ENCODE results near the gene ZCWPW1.

ZCWPW1 gene

DNA sequence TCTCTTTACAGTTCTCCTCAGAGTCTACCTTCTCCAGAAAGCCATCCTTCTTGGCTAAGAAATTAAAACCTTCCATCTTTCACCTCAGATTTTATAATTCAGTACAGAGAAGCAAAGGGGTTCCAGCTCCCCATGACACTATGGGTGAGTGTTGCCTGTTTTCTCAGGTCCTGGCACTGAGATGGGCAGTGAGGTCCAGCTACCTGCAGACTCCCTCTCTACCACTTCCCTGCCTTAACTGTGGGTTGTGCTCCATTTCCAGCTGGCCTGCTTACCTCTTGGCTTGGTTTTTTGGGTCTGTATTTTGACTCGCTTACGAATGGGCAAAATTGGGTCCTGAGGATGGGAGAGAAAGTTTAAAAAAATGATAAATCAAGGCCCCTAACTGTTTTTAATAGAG, 26.3 kb downstream of the ZCWPW1 start:
- TF ChIP-seq POLR2A (IDR thresholded peaks at IDR 0.05; ENCODE audit: extremely low read depth, insufficient read length) (no peak), MYC (IDR thresholded peaks at IDR 0.05; ENCODE audit: low read depth, low read length) (no peak)
- TF ChIP-seq, protein P1, sequence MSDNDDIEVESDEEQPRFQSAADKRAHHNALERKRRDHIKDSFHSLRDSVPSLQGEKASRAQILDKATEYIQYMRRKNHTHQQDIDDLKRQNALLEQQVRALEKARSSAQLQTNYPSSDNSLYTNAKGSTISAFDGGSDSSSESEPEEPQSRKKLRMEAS (IDR thresholded peaks at IDR 0.05; ENCODE audit: low read depth, low read length) = no peak
- TF ChIP-seq, protein P2, sequence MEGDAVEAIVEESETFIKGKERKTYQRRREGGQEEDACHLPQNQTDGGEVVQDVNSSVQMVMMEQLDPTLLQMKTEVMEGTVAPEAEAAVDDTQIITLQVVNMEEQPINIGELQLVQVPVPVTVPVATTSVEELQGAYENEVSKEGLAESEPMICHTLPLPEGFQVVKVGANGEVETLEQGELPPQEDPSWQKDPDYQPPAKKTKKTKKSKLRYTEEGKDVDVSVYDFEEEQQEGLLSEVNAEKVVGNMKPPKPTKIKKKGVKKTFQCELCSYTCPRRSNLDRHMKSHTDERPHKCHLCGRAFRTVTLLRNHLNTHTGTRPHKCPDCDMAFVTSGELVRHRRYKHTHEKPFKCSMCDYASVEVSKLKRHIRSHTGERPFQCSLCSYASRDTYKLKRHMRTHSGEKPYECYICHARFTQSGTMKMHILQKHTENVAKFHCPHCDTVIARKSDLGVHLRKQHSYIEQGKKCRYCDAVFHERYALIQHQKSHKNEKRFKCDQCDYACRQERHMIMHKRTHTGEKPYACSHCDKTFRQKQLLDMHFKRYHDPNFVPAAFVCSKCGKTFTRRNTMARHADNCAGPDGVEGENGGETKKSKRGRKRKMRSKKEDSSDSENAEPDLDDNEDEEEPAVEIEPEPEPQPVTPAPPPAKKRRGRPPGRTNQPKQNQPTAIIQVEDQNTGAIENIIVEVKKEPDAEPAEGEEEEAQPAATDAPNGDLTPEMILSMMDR (IDR thresholded peaks at IDR 0.05; ENCODE audit: low read depth, low read length) = no peak
- DNase-seq (ENCODE audit: low read depth) = no peak
- H3K4me3 ChIP-seq (ENCODE audit: low read depth, low read length) = no peak overlapping the region

DNA sequence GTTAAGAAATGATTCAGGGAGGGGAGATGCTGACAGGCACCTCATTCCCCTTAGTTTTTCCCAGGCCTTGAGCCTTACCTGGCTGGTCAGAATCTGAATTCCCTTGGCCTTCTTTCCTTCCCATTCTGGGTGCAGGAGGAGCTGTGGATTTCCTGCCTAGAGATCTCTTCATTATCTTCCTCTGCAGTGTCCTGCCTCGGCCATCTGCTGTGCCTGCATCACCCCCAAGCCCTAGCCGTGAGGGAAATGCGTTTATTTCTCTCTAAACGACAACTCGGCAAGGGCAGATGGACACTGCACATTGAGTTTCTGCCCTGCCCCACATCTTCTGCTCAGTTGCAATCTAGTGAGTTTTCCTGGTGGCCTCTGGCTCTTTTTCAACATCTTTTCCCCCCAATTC, 26.7 kb downstream of the ZCWPW1 start:
- TF ChIP-seq, protein P2 (IDR thresholded peaks at IDR 0.05; ENCODE audit: low read depth, low read length) = no peak
- no peak for TF ChIP-seq POLR2A (IDR thresholded peaks at IDR 0.05; ENCODE audit: extremely low read depth, insufficient read length)
- TF ChIP-seq MYC (IDR thresholded peaks at IDR 0.05; ENCODE audit: low read depth, low read length) = no peak
- TF ChIP-seq, protein P1 (IDR thresholded peaks at IDR 0.05; ENCODE audit: low read depth, low read length) = no peak
- DNase-seq (ENCODE audit: low read depth) = no peak
- H3K4me3 ChIP-seq (ENCODE audit: low read depth, low read length) = no peak overlapping the region

DNA sequence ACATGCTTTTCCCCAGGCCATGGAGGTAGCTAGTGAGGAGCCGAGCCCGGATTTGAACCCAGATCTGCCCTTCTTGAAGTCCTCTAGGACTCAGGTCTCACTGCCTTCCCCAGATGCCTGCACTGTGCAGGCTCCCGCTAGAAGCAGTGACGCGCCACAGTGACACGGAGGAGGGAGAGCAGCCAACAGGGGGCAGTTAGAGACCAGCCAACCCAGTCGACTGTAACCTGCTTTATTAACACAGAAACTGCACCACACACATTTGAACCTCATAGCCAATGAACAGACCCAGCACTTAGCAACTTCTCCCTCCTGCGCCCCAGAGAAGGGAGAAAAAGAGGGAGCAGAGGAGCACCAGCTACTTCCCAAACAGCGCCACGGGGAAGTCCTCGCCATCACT, 27.8 kb downstream of the ZCWPW1 start:
- TF ChIP-seq, protein P1 (IDR thresholded peaks at IDR 0.05; ENCODE audit: low read depth, low read length) = no peak
- TF ChIP-seq, protein P2 (IDR thresholded peaks at IDR 0.05; ENCODE audit: low read depth, low read length) = peak; percentile 41
- no peak for TF ChIP-seq MYC (IDR thresholded peaks at IDR 0.05; ENCODE audit: low read depth, low read length)
- no peak overlapping the region for H3K4me3 ChIP-seq (ENCODE audit: low read depth, low read length)
- peak; percentile 70 for DNase-seq (ENCODE audit: low read depth)

DNA sequence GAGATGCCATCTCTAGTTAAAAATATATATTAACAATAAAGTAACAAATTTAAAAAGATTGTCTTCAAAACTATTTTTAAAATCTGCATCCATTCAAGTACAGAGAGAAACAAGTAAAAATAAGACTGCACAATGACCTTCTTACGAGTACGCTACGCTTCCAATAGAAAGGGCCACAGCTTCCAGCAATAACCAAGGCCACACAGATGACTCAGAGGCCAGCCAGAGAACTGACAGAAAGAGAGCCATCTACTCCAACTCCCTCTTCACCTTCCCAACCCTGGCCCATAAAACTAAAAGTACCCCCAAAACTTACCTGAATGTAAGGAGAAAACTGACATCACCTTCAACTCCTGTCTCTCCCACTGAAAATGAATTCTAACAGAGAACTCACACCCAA, 28.5 kb downstream of the ZCWPW1 start:
- DNase-seq (ENCODE audit: low read depth) = no peak
- TF ChIP-seq, protein P1 (IDR thresholded peaks at IDR 0.05; ENCODE audit: low read depth, low read length) = no peak
- TF ChIP-seq, protein P2 (IDR thresholded peaks at IDR 0.05; ENCODE audit: low read depth, low read length) = no peak
- TF ChIP-seq MYC (IDR thresholded peaks at IDR 0.05; ENCODE audit: low read depth, low read length) (no peak), POLR2A (IDR thresholded peaks at IDR 0.05; ENCODE audit: extremely low read depth, insufficient read length) (no peak)
- no peak overlapping the region for H3K4me3 ChIP-seq (ENCODE audit: low read depth, low read length)

DNA sequence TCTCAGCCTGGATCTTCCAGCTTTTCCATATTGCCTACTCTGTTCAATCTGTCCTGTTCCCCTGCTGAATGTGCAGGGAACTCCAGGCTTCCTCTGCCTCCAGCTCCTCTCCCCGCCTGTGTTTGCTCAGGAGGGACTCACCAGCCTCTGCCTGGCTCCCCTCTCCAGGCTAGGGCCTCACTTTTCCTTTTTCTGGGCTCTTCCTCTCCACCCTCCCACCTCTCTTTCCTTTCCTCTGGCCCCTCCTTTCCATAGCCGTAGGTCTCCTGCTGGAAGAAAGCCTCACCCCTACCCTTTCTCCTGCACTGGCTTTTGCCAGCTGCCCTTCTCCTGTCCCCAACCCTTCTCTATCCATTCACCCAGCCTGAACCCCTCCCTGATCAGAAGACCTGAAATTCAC, 30.3 kb downstream of the ZCWPW1 start:
- TF ChIP-seq POLR2A (IDR thresholded peaks at IDR 0.05; ENCODE audit: extremely low read depth, insufficient read length) (no peak), MYC (IDR thresholded peaks at IDR 0.05; ENCODE audit: low read depth, low read length) (no peak)
- TF ChIP-seq, protein P2 (IDR thresholded peaks at IDR 0.05; ENCODE audit: low read depth, low read length) = no peak
- TF ChIP-seq, protein P1 (IDR thresholded peaks at IDR 0.05; ENCODE audit: low read depth, low read length) = no peak
- H3K4me3 ChIP-seq (ENCODE audit: low read depth, low read length) = no peak overlapping the region
- DNase-seq (ENCODE audit: low read depth) = no peak
